MM.1S (cell line): ENCODE results near the gene ORC4.

Experiments
- DNase-seq: peaks from one replicate; pipeline ENCODE4 v3.0.0-alpha.2; 2015
- H2AFZ ChIP-seq: fragments of 300-600 bp; sonication (generic); 2 replicates; pipeline ENCODE4 v1.6.0; 2016; ENCODE audit warnings: antibody characterized with exemption, low read length
- H3F3A ChIP-seq: fragments of 300-600 bp; sonication (generic); 2 replicates; pipeline ENCODE4 v1.6.1; 2016; ENCODE audit warnings: mild to moderate bottlenecking, antibody characterized with exemption, low read length, moderate library complexity, mixed read lengths; ENCODE audit not compliant: insufficient read depth
- H3K27ac ChIP-seq: fragments of 300-600 bp; sonication (generic); 2 replicates; pipeline ENCODE4 v1.5.1; 2016; ENCODE audit warnings: mild to moderate bottlenecking, low read length
- H3K27me3 ChIP-seq: fragments of 300-600 bp; sonication (generic); replicated peaks from 2 replicates; pipeline ENCODE4 v1.6.0; 2016; ENCODE audit warnings: low read length; ENCODE audit not compliant: insufficient read depth
- H3K36me3 ChIP-seq: fragments of 300-600 bp; sonication (generic); replicated peaks from 2 replicates; pipeline ENCODE4 v1.6.1; 2016; ENCODE audit warnings: mild to moderate bottlenecking, low read length, mixed read lengths; ENCODE audit not compliant: insufficient read depth
- H3K4me1 ChIP-seq: fragments of 300-600 bp; sonication (generic); 2 replicates; pipeline ENCODE4 v1.6.1; 2016; ENCODE audit warnings: low read length, mixed read lengths
- H3K4me2 ChIP-seq: fragments of 300-600 bp; sonication (generic); 2 replicates; pipeline ENCODE4 v1.6.0; 2016; ENCODE audit warnings: low read depth, low read length
- H3K4me3 ChIP-seq: fragments of 300-600 bp; sonication (generic); 2 replicates; pipeline ENCODE4 v1.5.1; 2016; ENCODE audit warnings: low read length, mixed read lengths
- H3K79me2 ChIP-seq: fragments of 300-600 bp; sonication (generic); 2 replicates; pipeline ENCODE4 v1.6.1; 2016; ENCODE audit warnings: mixed run types, low read length, mixed read lengths
- H3K9ac ChIP-seq: fragments of 300-600 bp; sonication (generic); 2 replicates; pipeline ENCODE4 v1.6.1; 2016; ENCODE audit warnings: low read length, mixed read lengths
- H3K9me2 ChIP-seq: fragments of 300-600 bp; sonication (generic); replicated peaks from 2 replicates; pipeline ENCODE4 v1.6.1; 2016; ENCODE audit warnings: mild to moderate bottlenecking, low read length, mixed read lengths; ENCODE audit not compliant: insufficient read depth
- H3K9me3 ChIP-seq: fragments of 300-600 bp; sonication (generic); replicated peaks from 2 replicates; pipeline ENCODE4 v1.6.1; 2016; ENCODE audit warnings: mild to moderate bottlenecking, low read length, mixed read lengths; ENCODE audit not compliant: insufficient read depth
- H4K20me1 ChIP-seq: fragments of 300-600 bp; sonication (generic); 2 replicates; pipeline ENCODE4 v1.6.1; 2016; ENCODE audit warnings: mild to moderate bottlenecking, low read length, moderate library complexity, mixed read lengths; ENCODE audit not compliant: insufficient read depth
- CTCF ChIP-seq: fragments of 300-600 bp; sonication (generic); IDR thresholded peaks from 2 replicates; pipeline ENCODE4 v1.5.1; 2016; ENCODE audit warnings: antibody characterized with exemption, low read length, mixed read lengths
- EZH2 ChIP-seq: fragments of 300-600 bp; sonication (generic); optimal IDR thresholded peaks from 2 replicates; pipeline ENCODE3; 2017; ENCODE audit warnings: low read depth, mild to moderate bottlenecking, antibody characterized with exemption, low read length, mixed read lengths
- EZH2phosphoT487 ChIP-seq: fragments of 300-600 bp; sonication (generic); IDR thresholded peaks from 2 replicates; pipeline ENCODE4 v1.6.1; 2018; ENCODE audit warnings: antibody characterized with exemption, low read length

Gene ORC4

GRCh38 chr2:147910990-147911473 lies 109.5 kb downstream of the ORC4 start:
- Histone ChIP-seq H3K79me2 (no peaks in the 10 kb centered on the region), H3F3A (0 out of 2 replicates have a peak, but pooled peaks cover 3% of the 10 kb centered on the region), H3K9ac (no peak overlapping the region), H3K4me1 (no peaks in the 10 kb centered on the region), H3K27ac (no peak overlapping the region), H3K36me3 (no peaks in the 10 kb centered on the region), H3K4me3 (no peak overlapping the region), H3K9me2 (no peaks in the 10 kb centered on the region), H2AFZ (no peak overlapping the region), H3K9me3 (no peaks in the 10 kb centered on the region), H3K27me3 (no peaks in the 10 kb centered on the region), H4K20me1 (no peaks in the 10 kb centered on the region), H3K4me2 (no peak overlapping the region)
- TF ChIP-seq EZH2phosphoT487 (no peak), CTCF (peak; percentile 73), EZH2 (no peak)
- DNase-seq = peak; percentile 62

GRCh38 chr2:147909178-147909577 lies 111.4 kb downstream of the ORC4 start:
- no peaks in the 10 kb centered on the region for H3K79me2 ChIP-seq
- 0 out of 2 replicates have a peak, but pooled peaks cover 1% of the 10 kb centered on the region for H3F3A ChIP-seq
- H3K9me2 ChIP-seq = no peaks in the 10 kb centered on the region
- no peak for TF ChIP-seq EZH2phosphoT487
- TF ChIP-seq EZH2 = no peak
- TF ChIP-seq CTCF = no peak
- H3K4me3 ChIP-seq = no peak overlapping the region
- DNase-seq = no peak
- no peak overlapping the region for H3K27ac ChIP-seq
- no peaks in the 10 kb centered on the region for H3K27me3 ChIP-seq
- no peaks in the 10 kb centered on the region for H3K4me1 ChIP-seq
- no peak overlapping the region for H2AFZ ChIP-seq
- no peaks in the 10 kb centered on the region for H3K36me3 ChIP-seq
- no peak overlapping the region for H3K4me2 ChIP-seq
- H3K9ac ChIP-seq = no peak overlapping the region
- H3K9me3 ChIP-seq = no peaks in the 10 kb centered on the region
- no peaks in the 10 kb centered on the region for H4K20me1 ChIP-seq

- no peak overlapping the region for H2AFZ ChIP-seq
- no peaks in the 10 kb centered on the region for H3K9me2 ChIP-seq
- H3K4me2 ChIP-seq = no peak overlapping the region
- no peak overlapping the region for H3K27ac ChIP-seq
- H3K4me3 ChIP-seq = no peak overlapping the region
- no peaks in the 10 kb centered on the region for H3F3A ChIP-seq
- H3K36me3 ChIP-seq = no peaks in the 10 kb centered on the region
- no peaks in the 10 kb centered on the region for H3K27me3 ChIP-seq
- DNase-seq = no peak
- H4K20me1 ChIP-seq = no peaks in the 10 kb centered on the region
- H3K4me1 ChIP-seq = no peaks in the 10 kb centered on the region
- TF ChIP-seq CTCF (no peak), EZH2phosphoT487 (no peak), EZH2 (no peak)
- no peaks in the 10 kb centered on the region for H3K9me3 ChIP-seq
- H3K79me2 ChIP-seq = no peaks in the 10 kb centered on the region
- no peak overlapping the region for H3K9ac ChIP-seq
Observed at GRCh38 chr2:147904051-147904450, 116.5 kb downstream of the ORC4 start.
